ENCODE results near the gene KANK2.

The KANK2 gene

DNA sequence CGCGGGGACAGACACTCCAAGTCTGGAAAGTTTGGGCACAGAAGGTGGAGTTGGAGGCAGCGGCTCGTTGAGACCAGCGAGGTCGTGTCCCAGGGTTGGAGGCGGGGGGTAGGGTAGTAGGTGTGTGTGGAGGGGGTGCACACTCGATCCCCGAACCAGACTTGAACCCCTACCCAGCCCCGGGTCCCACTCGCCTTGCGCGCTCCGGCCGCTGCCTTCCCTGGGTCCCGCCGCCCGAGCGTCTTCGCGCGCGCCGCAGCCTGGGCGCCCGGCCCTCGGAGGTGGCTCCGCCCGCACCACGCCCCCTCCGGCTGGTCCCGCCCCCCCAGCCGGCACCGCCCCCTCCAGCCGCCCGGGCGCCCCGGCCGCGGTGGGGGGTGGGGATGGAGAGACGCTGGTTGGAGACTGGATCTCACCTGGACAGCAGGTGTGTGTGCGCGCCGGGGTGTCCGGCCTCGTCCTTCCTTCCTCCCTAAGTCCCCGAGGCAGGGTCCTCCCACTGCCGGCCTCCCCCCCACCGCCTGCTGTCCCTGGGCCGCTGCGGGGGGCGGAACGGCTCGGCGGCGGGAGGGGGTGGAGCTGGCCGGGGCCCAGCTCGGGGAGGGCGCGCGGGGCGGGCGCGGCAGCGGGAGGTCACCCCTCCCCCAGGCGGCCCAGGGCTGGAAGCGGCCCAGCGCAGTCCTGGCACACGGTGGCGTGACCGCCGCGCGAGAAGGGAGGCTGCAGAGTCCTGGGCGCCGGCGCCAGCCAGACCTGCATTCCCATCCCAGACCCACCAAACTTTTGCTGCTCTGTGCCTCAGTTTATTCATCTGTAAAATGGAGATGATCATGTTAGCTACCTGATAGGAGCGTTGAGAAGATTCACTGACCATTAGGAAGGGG is at the start of gene KANK2:
TSS of gene KANK2 (minus strand) at position 255 of the 884 bp plus-strand sequence. CDS start 3,034 bp downstream, outside the sequence.
- DNase-seq, result peak; percentile 74

DNA sequence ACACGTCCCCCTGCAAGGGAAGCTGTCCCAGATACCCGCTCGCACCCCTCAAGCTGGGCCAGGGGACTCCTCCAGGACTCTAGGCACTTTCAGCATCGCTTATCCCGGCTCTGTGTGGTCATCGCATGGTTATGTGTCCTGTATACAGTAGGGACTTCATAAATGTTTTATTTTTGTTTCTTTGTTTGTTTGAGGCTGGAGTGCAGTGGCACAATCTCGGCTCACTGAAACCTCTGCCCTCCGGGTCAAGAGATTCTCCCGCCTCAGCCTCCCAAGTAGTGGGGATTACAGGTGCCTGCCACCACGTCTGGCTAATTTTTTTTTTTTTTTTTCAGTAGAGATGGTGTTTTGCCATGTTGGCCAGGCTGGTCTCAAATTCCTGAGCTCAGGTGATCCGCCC is 49.6 kb upstream of the KANK2 start:
- no peak for DNase-seq

DNA sequence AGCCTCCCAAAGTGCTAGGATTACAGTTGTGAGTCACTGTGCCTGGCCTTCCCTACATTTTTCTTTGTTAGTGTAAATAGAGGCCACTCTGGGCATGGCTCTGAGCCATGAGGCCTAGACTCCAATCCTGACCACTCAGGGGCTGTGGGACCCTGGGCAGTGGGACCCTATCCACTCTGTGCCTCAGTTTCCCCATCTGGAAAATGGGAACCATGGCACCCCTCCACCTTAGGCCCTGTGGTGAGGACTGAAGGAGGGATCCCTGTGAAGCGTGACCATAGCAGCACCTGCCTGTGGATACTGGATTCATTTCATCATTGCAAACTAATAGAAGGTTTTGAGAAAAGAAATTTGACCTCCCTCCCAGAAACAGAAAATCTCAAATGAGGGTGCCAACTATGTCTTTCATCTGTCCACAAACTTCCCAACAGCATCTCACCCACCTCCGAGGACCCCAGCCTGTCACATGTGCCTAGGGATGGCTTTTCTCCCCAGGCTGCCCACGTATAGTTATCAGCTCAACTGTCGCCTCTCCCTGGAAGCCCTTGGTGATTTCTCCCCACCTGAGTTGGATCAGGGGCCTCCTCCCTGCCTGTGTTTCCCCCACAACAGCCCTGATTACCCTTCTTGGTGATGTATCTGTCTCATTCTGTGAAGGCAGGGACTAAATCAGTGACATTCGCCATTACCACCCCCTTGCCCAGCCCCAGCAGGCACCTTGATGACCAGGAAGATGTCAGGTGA is 47.7 kb upstream of the KANK2 start:
- DNase-seq, result no peak

DNA sequence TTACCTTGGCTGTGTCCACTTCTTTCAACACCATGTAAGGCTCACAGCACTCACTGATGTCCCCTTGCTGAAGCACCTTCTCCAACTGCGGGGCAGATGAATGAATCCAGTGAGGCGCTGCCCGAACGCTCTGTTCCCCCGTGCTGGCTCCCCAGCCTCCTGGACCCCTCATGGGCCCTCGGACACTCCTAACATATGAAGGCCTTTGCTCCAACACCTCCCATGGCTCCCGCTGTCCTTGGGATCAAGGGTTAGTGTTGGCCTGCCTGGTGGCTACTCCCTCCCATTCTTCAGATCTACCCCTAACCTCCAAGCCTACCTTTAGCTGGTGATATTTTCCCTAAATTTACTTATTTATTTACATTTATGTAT is 46.4 kb upstream of the KANK2 start:
- no peak for DNase-seq

DNA sequence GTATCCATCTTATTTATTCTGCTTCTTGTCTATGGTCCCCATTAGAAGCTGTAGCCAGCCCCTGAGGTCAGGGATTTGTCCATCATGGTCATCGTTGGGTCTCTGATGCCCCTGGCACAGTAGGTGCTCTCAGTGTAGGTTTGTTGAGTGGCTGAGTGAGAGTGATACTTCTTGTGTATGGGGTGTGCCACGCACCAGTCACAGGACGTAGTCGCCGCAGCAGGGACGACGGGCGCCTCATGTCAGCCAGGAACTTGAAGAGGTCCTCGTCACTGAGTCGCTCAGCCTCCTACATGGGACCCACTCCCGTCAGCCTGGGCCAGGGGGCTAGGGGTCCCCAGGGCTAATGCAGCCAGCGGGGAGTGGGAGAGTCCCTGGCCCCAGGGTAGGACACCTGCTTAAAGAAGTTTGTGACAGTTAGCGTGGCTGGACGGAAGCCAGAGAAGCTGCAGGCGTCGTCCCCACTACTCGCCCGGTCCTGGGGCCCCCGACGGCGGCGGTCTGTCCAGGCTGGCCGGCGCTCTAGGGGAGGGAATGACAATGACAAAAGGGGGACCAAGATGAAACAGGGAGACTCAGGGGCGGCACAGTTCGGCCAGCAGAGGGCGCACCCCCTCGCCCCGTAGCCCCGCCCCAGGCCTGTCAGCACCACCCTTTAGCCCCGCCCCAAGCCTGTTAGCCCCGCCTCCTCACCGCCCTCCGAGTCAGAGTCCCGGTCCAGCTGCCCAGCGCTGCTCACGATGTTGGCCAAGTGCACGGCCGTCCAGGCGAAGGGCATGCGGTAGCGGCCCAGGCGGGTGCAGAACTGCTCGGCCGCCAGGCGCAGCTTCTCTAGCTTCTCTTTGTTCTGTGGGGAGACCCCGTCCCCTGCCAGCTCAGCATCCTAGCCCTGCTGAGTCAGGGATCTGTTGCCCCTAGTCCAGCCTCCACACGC is 45.8 kb upstream of the KANK2 start:
- DNase-seq, result peak; percentile 87

DNA sequence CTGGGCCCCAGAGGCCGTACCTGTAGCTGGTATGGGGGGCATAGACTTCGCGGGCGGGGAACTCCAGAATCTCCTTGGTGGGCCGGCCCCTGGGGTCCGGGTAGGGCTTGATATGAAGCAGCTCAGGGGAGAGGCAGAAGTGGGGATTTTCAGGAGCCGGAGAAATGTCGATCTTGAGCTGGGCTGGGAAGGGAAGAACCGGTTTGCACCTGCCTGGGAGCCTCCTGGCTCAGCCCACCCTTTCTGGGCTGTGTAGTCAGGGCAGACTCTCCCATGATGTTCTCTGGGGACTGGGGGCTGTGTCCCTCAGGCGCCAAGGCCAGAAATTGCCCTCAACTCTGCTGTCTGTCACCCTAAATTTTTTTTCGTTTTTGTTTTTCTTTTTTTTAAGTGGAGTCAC is 44.7 kb upstream of the KANK2 start:
- no peak for DNase-seq

DNA sequence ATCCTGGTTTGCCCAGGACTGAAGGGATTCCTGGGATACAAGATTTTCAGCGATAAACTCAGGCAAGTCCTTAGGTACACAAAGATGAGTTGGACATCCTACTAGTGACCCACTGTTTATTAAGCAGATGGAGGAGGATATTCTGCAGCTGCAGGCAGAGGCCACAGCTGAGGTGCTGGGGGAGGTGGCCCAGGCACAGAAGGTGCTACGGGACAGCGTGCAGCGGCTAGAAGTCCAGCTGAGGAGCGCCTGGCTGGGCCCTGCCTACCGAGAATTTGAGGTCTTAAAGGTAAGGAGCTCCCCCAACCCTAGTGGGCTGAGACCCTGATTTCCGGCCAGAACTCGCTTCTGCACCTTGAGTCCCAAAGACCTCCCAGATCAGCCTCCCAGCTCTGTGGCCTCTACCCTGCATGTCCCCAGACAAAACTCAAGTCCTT is 42.7 kb upstream of the KANK2 start:
- no peak for DNase-seq

DNA sequence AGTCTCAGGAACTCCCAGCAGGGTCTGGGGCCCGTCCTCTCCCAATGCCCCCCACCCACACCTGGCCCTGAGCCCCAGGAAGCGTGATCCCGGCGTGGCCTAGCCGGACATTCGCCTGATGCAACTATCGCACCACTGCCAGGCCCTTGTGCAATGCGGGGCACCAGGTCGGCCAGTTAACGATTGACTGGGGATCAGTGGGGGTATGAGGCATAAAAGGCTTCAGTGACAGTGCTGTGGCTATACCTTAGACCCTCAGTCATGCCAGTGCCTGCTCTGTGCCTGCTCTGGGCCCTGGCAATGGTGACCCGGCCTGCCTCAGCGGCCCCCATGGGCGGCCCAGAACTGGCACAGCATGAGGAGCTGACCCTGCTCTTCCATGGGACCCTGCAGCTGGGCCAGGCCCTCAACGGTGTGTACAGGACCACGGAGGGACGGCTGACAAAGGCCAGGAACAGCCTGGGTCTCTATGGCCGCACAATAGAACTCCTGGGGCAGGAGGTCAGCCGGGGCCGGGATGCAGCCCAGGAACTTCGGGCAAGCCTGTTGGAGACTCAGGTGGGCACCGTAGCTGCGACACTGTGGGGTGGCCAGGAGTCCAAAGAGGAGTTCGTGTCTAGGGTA is 42.1 kb upstream of the KANK2 start, which contains the start of gene ANGPTL8:
TSS of gene ANGPTL8 (plus strand) at position 243 of the 624 bp plus-strand sequence. CDS start at position 262, 19 bp downstream.
- DNase-seq, result no peak

DNA sequence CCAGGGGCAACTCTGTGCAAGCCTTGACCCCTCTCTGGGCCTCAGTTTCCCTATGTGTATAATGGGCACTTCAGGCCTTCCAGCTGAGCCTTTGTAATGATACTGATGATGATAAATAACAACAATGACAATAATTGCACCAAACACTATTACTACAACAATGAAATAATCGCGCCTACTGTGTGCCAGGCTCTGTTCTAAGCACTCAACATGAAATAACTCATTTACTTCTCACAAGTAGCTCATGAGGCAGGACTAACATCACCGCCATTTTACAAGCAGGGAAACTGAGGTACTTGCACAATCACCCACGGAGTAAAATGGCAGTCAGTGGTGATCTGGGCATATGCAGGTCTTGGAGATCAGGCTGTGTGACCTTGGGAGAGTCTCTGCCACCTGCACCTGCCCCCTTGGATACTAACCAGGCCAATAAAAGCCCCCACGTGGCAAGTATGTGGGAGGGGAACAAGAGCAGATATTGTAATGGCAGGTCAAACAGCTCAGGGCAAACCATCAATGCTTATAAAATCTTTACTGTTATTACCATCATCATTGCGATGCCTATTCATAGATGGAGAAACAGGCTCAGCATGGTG is 41.5 kb upstream of the KANK2 start:
- DNase-seq, result no peak

DNA sequence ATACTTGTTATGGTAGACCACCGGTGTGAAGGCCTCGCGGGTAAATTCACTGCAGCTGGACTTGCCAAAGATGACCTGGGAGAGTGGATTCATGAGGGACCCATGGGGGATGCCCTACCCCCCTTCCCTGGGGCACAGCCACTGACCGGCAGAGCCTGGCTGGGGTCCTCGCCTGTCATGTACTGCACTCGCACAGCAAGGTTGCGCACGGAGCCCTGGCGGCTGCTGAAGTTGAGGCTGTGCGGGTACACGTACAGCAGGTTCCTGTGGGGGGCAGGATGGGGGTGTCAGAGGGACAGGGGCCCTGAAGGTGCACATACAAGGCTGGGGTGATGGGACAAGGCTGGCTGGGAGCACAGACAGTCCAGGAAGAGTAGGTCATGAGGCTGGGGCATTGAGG is 40.7 kb upstream of the KANK2 start:
- DNase-seq, result no peak

DNA sequence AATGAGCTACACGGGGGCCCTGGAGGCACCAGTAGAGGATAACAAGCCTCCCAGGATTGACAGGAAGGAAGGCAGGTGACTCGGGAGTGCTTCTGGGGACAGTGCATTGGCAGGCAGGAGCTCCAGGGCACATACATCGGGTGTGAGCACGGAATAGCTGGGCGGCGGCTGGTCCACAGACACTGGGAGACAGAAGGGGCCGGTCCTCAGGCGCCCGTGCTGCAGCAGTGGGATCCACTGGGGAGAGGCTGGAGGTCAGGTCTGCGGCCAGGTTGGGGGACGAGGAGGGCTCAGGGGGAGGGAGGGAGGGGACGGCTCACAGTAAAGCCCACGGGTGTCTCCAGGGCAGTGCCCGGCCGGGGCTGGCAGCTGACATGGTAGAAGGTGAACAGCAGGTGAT is 40.0 kb upstream of the KANK2 start:
- DNase-seq, result no peak

DNA sequence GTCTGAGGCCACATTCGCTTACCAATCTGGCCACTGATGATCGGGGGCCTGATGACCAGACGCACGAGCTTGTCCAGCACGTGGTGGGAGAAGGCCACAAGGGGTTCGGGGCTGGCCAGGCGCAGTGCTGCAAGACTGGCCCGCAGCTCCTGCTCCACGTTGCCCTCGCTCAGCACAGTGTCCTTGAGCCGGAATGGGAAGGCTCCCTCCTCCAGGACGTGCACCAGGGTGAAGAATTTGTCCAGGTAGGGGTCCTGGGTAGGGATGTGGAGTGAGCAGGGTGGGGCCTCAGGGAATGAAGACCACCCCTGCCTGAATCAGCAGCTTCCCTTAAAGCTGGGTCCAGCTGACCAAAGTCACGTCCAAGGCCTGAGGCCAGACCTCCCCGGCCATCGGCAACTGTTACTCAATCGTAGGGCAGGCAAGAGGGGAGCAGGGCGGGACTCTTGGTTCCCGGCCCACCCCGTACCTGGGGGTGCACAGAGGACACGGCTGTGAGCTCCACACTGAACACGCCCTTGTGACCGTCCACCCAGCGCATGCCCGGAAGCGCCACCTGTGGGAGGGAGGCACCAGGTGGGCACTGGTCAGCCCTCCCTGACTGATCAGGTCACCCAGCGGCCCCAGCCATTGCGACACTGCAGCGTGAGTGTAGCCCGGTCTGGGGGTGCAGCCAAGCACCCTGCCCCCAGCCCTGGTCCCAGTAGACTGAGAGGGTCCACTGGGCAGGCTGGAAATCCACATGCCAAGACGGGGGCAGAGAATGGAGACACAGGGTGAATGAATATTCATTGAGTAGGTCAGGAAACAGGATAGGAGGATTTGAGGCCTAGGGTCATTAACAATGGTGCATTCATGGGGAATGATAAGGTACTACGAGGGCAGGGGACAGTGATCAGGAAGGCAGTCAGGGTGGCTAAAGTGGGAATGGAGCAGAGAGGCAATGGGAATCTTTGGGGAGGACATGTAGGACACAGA is 39.3 kb upstream of the KANK2 start:
- DNase-seq, result no peak

DNA sequence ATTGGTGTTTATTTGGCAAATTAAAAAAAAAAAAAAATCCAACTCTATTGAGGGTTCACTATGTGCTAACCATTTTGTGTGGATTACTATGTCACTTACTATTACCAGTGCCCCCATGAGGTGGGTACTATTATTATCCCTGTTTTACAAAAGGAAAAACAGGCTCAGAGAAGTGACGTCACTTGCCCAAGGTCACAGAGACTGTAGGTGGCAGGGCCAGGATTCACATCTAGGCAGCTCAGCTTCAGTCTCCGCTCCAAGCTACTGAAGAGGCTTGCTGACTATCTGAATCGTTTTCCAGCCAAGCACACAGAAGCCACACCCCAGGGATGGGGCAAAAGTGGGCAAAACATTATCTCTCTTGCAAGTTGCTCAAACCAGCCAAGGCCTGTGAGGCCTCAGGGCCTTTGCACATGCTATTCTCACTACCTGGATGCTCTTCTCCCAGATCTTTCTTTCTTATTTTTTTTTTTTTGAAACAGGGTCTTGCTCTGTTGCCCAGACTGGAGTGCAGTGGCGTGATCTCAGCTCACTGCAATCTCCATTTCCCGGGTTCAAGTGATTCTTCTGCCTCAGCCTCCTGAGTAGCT is 37.2 kb upstream of the KANK2 start:
- no peak for DNase-seq

DNA sequence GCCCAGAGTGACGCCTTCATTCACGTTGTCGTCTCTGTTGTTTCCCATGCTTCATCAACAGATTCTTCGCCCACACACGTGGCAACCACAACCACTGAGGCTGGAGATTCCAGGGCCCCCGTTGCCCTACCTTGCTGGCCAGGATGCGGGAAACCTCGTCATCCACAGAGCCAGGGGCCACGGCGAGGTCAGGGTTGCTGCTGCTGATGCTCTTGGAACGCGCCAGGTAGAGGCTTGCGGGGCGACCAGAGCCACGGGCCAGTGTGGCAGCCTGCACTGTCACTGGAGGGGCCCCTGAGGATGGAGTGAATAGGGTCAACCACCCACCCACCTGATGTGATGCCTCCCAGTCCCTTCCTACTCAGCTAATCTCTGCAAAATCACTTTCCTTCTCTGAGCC is 35.7 kb upstream of the KANK2 start:
- DNase-seq, result no peak

DNA sequence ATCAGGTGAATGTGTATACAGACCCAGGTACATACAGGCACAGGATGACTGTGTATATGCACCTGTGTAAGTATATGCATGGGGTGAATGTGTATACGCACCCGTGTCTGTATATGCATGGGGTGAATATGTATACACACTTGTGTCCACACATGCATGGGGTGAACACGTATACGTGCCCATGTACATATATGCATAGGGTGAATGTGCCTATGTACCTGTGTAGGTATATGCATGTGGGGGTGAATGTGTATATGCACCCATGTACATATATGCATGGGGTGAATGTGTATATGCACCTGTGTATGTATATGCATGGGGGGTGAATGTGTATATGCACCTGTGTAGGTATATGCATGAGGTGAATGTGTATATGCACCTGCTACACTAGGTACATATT is 35.2 kb upstream of the KANK2 start:
- no peak for DNase-seq

DNA sequence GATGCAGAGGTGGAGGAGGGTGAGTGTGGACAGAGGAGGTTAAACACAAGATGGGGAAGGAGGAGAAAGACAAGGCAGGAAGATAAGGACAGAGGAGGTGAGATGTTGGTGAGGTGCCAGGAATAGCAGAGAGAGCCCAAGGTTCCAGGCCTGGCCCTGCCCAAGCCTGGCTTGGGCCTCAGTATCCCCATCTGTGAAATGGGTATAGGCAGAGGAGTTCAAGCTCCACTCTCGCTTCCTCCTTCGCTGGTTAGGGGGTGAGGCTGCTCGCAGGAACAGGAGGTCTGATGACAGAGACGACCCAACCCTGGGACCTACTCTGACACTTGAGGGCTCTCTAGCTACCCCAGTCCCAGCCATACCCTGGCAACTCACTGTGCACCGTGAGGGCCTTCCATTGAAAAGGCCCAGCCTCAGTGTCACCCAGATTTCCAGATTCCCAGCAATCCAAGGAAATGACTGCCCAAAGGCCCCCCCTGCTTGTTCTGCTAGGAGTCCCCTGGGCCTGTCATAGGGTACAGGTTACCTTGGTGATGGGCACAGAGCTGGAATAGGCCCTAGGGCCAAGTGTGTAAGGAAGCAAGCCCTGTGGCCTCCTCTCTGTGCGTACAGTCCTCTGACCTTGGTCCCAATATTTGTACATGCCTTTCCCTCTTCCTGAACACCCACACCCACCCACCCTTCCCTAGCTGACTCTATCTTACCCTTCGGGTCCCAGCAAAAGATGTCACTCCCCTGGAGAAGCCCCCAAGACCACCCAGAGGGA is 33.5 kb upstream of the KANK2 start:
- DNase-seq, result no peak

DNA sequence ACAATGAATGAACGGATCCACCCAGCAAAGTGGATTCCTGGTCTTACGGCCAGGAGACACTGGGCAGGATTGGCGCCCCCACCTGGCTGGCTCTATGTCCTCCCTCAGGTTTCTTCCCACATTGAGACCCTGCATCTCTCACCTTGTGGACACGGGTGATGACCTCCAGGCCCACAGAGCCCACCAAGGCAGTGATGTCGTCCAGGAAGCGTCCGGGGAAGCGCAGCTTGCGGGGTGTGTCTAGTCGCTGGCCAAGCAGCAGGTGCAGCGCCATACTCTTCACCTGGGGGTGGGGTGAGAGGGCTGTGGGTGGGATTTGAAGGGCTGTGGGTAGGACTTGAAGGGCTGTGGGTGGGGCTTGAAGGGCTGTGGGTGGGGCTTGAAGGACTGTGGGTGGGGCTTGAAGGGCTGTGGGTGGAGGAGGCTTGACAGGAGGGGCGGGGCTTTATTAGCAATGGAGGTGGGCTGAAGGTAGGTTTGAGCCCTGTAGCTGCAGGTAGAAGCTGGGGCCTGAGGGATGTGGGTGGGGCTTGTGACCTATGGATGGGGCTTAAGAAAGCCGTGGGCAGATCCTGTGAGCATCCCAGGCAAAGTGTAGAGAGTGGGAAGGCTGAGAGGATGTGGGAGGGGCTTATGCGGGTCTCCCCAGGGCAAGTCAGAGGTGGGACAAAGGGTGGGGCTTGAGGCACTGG is 30.0 kb upstream of the KANK2 start:
- peak; percentile 30 for DNase-seq

DNA sequence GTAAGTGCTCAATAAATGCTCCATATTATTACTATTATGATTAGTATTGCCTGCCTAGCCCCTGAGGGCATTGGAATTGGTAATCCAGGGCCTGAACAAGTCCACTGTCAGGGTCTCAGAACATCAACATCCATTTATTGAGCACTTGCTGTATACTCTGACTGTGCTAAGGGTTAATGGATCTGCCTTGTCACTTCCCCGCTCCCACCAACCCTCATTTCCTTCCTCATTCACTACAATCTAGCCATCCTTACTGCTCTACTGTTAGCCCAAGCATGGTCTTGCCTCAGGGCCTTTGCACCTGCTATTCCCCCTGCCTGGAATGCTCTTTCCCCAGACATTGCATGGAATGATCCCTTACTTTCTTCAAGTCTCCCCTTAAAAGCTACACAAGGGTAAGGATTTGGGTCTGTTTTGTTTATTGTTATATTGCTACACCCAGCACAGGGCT is 29.4 kb upstream of the KANK2 start:
- no peak for DNase-seq

DNA sequence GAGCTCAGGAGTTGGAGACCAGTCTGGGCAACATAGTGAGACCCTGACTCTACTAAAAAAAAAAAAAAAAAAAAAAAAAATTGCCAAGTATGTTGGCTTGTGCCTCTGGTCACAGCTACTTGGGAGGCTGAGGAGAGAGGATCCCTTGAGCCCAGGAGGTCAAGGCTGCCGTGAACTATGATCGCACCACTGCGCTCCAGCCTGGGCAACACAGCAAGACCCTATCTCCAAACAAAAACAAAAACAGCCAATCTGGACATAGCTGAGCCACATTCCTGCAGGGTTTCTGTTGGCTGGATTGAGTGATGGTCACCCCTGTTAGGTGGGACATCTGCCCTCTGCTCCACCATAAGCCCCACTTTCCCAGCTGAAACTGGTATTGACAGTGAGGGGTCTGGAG is 28.5 kb upstream of the KANK2 start:
- DNase-seq, result no peak
